BJ (cell line): ENCODE measurements around the gene ATP5F1C. TPM values are rescaled to one million over a fixed set of nuclear protein-coding genes. Genes with fewer than 3 reads are reported as not detected.
"Not testable (repeated sequence)": the region's sequence is repeated elsewhere in the genome, so short reads cannot be mapped to it uniquely, and the experiment has no call there.

Experiments used
- CTCF ChIA-PET: fragments of 350-600 bp; formaldehyde crosslinking; extraction: SDS; loops from one replicate; lab custom pipeline; 2021; ENCODE audit warnings: antibody characterized with exemption, inconsistent platforms; lab: Yijun Ruan, JAX
- POLR2A ChIA-PET: fragments of 300-600 bp; sonication (Branson Sonifier 250); formaldehyde crosslinking; extraction: SDS; loops from one replicate; lab custom pipeline; 2021; ENCODE audit warnings: antibody characterized with exemption; lab: Charles Lee
- DNase-seq: peaks from one replicate; pipeline ENCODE4 v3.0.0-alpha.2; 2011; ENCODE audit warnings: low read depth
- H3K27me3 ChIP-seq: 2 replicates; pipeline ENCODE4 v1.6.0; 2011; ENCODE audit warnings: low read length; ENCODE audit not compliant: control insufficient read depth, insufficient read depth
- H3K36me3 ChIP-seq: 2 replicates; pipeline ENCODE4 v1.5.1; 2011; ENCODE audit warnings: low read length; ENCODE audit not compliant: control insufficient read depth, insufficient read depth
- H3K4me3 ChIP-seq: 2 replicates; pipeline ENCODE4 v1.5.1; 2011; ENCODE audit warnings: low read depth, mild to moderate bottlenecking, control low read depth, low read length
- CTCF ChIP-seq: IDR thresholded peaks from 2 replicates; pipeline ENCODE4 v1.5.1; 2011; ENCODE audit warnings: low read depth, mild to moderate bottlenecking, control low read depth, inconsistent platforms, low read length, moderate library complexity; ENCODE audit not compliant: insufficient read depth
- polyA plus RNA-seq: library from polyadenylated mRNA; depleted of rRNA; stranded (reverse); fragments of >200 nt; gene quantifications from 2 replicates; pipeline ENCODE4 v1.2.3, GENCODE V29; 2011

The ATP5F1C gene
- polyA plus RNA-seq, 1 experiment, result 217 TPM

- peaks cover 8% of the 10 kb centered on the region for H3K36me3 ChIP-seq
- no peak for DNase-seq
- H3K27me3 ChIP-seq, result no peaks in the 10 kb centered on the region
- POLR2A ChIA-PET, result no interaction called here
- no peak for TF ChIP-seq CTCF
- CTCF ChIA-PET, result interaction anchor here (0.7 kb wide), 1 partner anchor 67 kb away, joined by 3 read pairs; no protein-coding TSS in a partner anchor
- no peak overlapping the region for H3K4me3 ChIP-seq
These were observed 20.8 kb upstream of the ATP5F1C start for GRCh38 chr10:7767209-7767608.

- Histone ChIP-seq H3K27me3 (no peaks in the 10 kb centered on the region), H3K4me3 (no peak overlapping the region), H3K36me3 (peaks cover 8% of the 10 kb centered on the region)
- CTCF ChIA-PET, result interaction anchor here (0.6 to 1.4 kb wide), 2 partner anchors 13 to 239 kb away, joined by 3 to 5 read pairs; no protein-coding TSS in a partner anchor
- no peak for TF ChIP-seq CTCF
- POLR2A ChIA-PET, result no interaction called here
- no peak for DNase-seq
These were observed 19.6 kb upstream of the ATP5F1C start for GRCh38 chr10:7768417-7768816.

- no peak for TF ChIP-seq CTCF
- no peaks in the 10 kb centered on the region for H3K27me3 ChIP-seq
- H3K36me3 ChIP-seq, result peaks cover 7% of the 10 kb centered on the region
- H3K4me3 ChIP-seq, result no peak overlapping the region
- ChIA-PET POLR2A (no interaction called here), CTCF (no interaction called here)
- DNase-seq, result no peak
These were observed 13.9 kb upstream of the ATP5F1C start for GRCh38 chr10:7773845-7774801.

GRCh38 chr10:7776777-7777176, 11.2 kb upstream of the ATP5F1C start:
- CTCF ChIA-PET, result interaction anchor here (0.6 to 1.3 kb wide), 2 partner anchors 26 to 43 kb away, joined by 3 to 4 read pairs; no protein-coding TSS in a partner anchor
- TF ChIP-seq CTCF, result no peak
- Histone ChIP-seq H3K36me3 (peaks cover 6% of the 10 kb centered on the region), H3K4me3 (no peak overlapping the region), H3K27me3 (no peaks in the 10 kb centered on the region)
- DNase-seq, result no peak
- POLR2A ChIA-PET, result no interaction called here

GRCh38 chr10:7782194-7782593, 5.8 kb upstream of the ATP5F1C start:
- POLR2A ChIA-PET, H3K36me3 ChIP-seq, CTCF ChIA-PET, DNase-seq, H3K4me3 ChIP-seq, H3K27me3 ChIP-seq: not testable (repeated sequence)
